ENCODE results near the gene GAD2. TPM values are rescaled to one million over a fixed set of nuclear protein-coding genes. Genes with fewer than 3 reads are reported as not detected.

Gene GAD2
- not detected for total RNA-seq

GRCh38 chr10:26216585-26217395 is at the start of gene GAD2:
TSS of gene GAD2 (plus strand) at chr10:26216774. CDS start at chr10:26216810, 36 bp downstream.

Other genes starting within 250 kb of the GAD2 start
- 10 to 100 TPM; 74.4 to 74.9 TPM for gene APBB1IP, start 221.6 kb downstream of the GAD2 start, total RNA-seq

All from activated naive CD4-positive, alpha-beta T cell treated with anti-CD3 and anti-CD28 coated beads, Interleukin-2, amount 10 ng/mL, durations not matched to agents 5 hours and 36 hours (primary cell).